Heart left ventricle (tissue), 16 donors: Measurements from ENCODE around the gene GGT6. TPM values are rescaled to one million over a fixed set of nuclear protein-coding genes. Genes with fewer than 3 reads are reported as not detected.

Source experiments
- ATAC-seq, 4 donors: fragments of 200-7000 bp; cut with Tn5 transposase; one replicate each; pipeline ENCODE4 v1.9.1; 2020 to 2022; ENCODE audit warnings: moderate library complexity in 4 of 4, mild to moderate bottlenecking in 3 of 4, moderate number of reproducible peaks in 1 of 4
- DNase-seq, 5 donors: peaks; one replicate each; pipeline ENCODE4 v3.0.0-alpha.2; 2020
- H3K27ac ChIP-seq, 12 donors: fragments of 200-600 bp; sonication (generic) in 4 of 12; one replicate each; pipeline versions ENCODE4 v1.5.0 to v1.8.0; 2016 to 2022; ENCODE audit warnings: mild to moderate bottlenecking in 2 of 12
- H3K27me3 ChIP-seq, 9 donors: fragments of 200-600 bp; sonication (generic) in 2 of 9; one replicate each; pipeline versions ENCODE4 v1.5.1 to v1.8.0; 2016 to 2022; ENCODE audit warnings: mild to moderate bottlenecking in 3 of 9
- H3K36me3 ChIP-seq, 9 donors: fragments of 200-600 bp; sonication (generic) in 2 of 9; one replicate each; pipeline versions ENCODE4 v1.5.0 to v1.8.0; 2018 to 2022; ENCODE audit warnings: mild to moderate bottlenecking in 2 of 9
- H3K4me1 ChIP-seq, 12 donors: fragments of 200-600 bp; sonication (generic) in 4 of 12; one replicate each; pipeline versions ENCODE4 v1.5.0 to v1.8.0; 2016 to 2022; ENCODE audit warnings: mild to moderate bottlenecking in 3 of 12
- H3K4me3 ChIP-seq, 12 donors: fragments of 200-600 bp; sonication (generic) in 4 of 12; one replicate each; pipeline versions ENCODE4 v1.5.0 to v1.8.0; 2017 to 2022; ENCODE audit warnings: mild to moderate bottlenecking in 9 of 12, moderate library complexity in 4 of 12
- H3K9me3 ChIP-seq, 12 donors: fragments of 200-600 bp; sonication (generic) in 4 of 12; one replicate each; pipeline versions ENCODE4 v1.5.0 to v1.8.0; 2016 to 2022; ENCODE audit warnings: mild to moderate bottlenecking in 1 of 12
- POLR2A ChIP-seq, 2 donors: fragments of 450-650 bp; IDR thresholded peaks; one replicate each; pipeline ENCODE4 v1.6.1; 2017; ENCODE audit warnings: antibody characterized with exemption in 2 of 2, mild to moderate bottlenecking in 2 of 2, moderate library complexity in 2 of 2
- WGBS, 4 donors: extraction: QIAGEN DNeasy Blood & Tissue Kit in 2 of 4; methylation state at CpG; one replicate each; pipeline versions ENCODE4 v1.1.5 to v1.1.7; 2013 to 2018; 5-methylcytosine and 5-hydroxymethylcytosine counted together
- intact Hi-C, 10 donors: fragments of 100-400 bp; cut with DNase I; formaldehyde crosslinking; loops; one replicate each; pipeline versions ENCODE4 v1.11.1 to v1.14.2; 2022
- polyA plus RNA-seq, 2 donors: library from polyadenylated mRNA; stranded (reverse); fragments of 200-250 nt; gene quantifications; one replicate each; pipeline ENCODE4 v1.2.3, GENCODE V29; 2013
- total RNA-seq, 9 donors: library from RNA; depleted of rRNA in 2 of 9; stranded (reverse); fragments of >200 nt in 2 of 9; fragmentation: NEBNext Ultra II Directional in 3 of 9; extraction: Animal tissue kit (Norgen Biotek cat#: 25700) in 3 of 9; gene quantifications; one replicate each; pipeline versions ENCODE4 v1.1.0 to v1.2.4, GENCODE V29; 2016 to 2023
- TF ChIP-seq, protein P1 (sequence below), 12 donors: fragments of 200-600 bp; sonication (generic) in 4 of 12; IDR thresholded peaks; one replicate each; pipeline versions ENCODE4 v1.5.0 to v1.8.0; 2018 to 2022; ENCODE audit warnings: antibody characterized with exemption in 12 of 12, mild to moderate bottlenecking in 5 of 12
- donor health status: ischemic (EF 13 %, LVEDD 7.1; RV severe dilation, severe dysfunction).
- donor health status: healthy with polysubstance abuse.
- donor health status: DM: no; HTN: yes; CAD: no.
- donor health status: DM: no; HTN: no; CAD: no.
- donor health status: ischemic (EF 25% LVEDD 6.9; RV normal size, moderate dysfunction).
- donor health status: ischemic (EF 25% LVEDD 5.7; RV mildly dilated, moderate dysfunction).
- donor health status: healthy.
- donor health status: DM: yes; HTN: yes; CAD: no.
- donor health status: ischemic (EF 35%, LVEDD 5.7; RV mildly dilated, moderate dysfunction).
- donor health status: nonischemic (EF 11% LVEDD 7.7; RV severe dilation, severe dysfunction).
- donor health status: DM: yes; HTN: yes; CAD: no.
- donor health status: PGD.
- donor health status: ischemic (EF 29% LVEDD 5.4; RV normal size, mild dysfunction).
- donor health status: nonischemic (EF 23%, LVEDD 6.1; RV moderate dilation, normal function).

Gene GGT6
- total and polyA plus RNA-seq, 11 donors = not detected

- Histone ChIP-seq H3K36me3 (peaks cover 0 to 75% (median 53%) of the 10 kb centered on the region in 9 donors), H3K4me1 (peaks cover 13 to 62% (median 43%) of the 10 kb centered on the region in 12 donors), H3K27me3 (no peaks in the 10 kb centered on the region), H3K9me3 (no peaks in the 10 kb centered on the region), H3K27ac (peak overlapping the region; percentile 24 to 80 (median 54)), H3K4me3 (peak overlapping the region in 2 of 12 donors; percentile 1 to 7)
- ATAC-seq = peak in 3 of 4 donors; percentile 2 to 25 (median 7)
- WGBS, 4 donors = 64 to 79% (median 71%) methylated on average over 14 to 15 of the region's 15 CpGs
- TF ChIP-seq POLR2A (IDR thresholded peaks at IDR 0.05) = no peak
- TF ChIP-seq, protein P1, sequence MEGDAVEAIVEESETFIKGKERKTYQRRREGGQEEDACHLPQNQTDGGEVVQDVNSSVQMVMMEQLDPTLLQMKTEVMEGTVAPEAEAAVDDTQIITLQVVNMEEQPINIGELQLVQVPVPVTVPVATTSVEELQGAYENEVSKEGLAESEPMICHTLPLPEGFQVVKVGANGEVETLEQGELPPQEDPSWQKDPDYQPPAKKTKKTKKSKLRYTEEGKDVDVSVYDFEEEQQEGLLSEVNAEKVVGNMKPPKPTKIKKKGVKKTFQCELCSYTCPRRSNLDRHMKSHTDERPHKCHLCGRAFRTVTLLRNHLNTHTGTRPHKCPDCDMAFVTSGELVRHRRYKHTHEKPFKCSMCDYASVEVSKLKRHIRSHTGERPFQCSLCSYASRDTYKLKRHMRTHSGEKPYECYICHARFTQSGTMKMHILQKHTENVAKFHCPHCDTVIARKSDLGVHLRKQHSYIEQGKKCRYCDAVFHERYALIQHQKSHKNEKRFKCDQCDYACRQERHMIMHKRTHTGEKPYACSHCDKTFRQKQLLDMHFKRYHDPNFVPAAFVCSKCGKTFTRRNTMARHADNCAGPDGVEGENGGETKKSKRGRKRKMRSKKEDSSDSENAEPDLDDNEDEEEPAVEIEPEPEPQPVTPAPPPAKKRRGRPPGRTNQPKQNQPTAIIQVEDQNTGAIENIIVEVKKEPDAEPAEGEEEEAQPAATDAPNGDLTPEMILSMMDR (IDR thresholded peaks at IDR 0.05) = no peak
- intact Hi-C loops = loop anchor here in 5 of 10 donors (2.0 to 10.0 kb wide), 3 partner anchors 116 to 120 kb away; no protein-coding TSS in a partner anchor
- peak in 2 of 5 donors; percentile 39 to 68 for DNase-seq
Measured at GRCh38 chr17:4540687-4541327, 19.6 kb downstream of the GGT6 start.

DNA sequence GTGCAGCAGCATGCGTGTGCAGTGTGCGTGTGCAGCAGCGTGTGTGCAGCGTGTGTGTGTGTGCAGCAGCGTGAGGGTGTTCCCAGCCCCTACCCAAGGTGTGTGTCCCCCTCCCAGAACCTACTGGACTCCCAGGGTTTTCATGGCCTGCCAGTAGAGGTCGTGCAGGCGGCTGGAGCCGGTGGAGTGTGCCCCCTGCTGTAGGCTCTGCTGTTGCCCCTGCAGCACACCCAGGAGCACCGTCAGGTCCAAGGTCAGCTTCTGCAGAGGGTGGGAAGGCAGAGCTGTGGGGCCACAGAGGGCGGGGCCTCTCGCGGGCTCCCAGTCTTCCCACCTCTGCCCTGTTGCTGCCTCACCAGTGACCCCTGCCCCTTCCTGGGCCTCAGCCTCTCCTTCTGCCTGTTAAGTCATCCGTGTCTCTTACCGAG is 20.1 kb downstream of the GGT6 start:
- DNase-seq (peak in 1 of 5 donors; percentile 23), ATAC-seq (peak in 2 of 4 donors; percentile 1 to 6)
- H3K27me3 ChIP-seq = no peaks in the 10 kb centered on the region
- peak overlapping the region; percentile 24 to 80 (median 53) for H3K27ac ChIP-seq
- no peaks in the 10 kb centered on the region for H3K9me3 ChIP-seq
- intact Hi-C loops = loop anchor here in 5 of 10 donors (2.0 to 10.0 kb wide), 3 partner anchors 115 to 119 kb away; no protein-coding TSS in a partner anchor
- TF ChIP-seq, protein P1 (IDR thresholded peaks at IDR 0.05) = peak in 5 of 12 donors; percentile 9 to 31 (median 21)
- no peak for TF ChIP-seq POLR2A (IDR thresholded peaks at IDR 0.05)
- peaks cover 18 to 68% (median 45%) of the 10 kb centered on the region in 12 donors for H3K4me1 ChIP-seq
- no peak overlapping the region for H3K4me3 ChIP-seq
- H3K36me3 ChIP-seq = peaks cover 0 to 69% (median 47%) of the 10 kb centered on the region in 9 donors
- 74 to 79% (median 76%) methylated on average over 10 to 14 of the region's 14 CpGs for WGBS, 4 donors

GRCh38 chr17:4539576-4540223 is 20.7 kb downstream of the GGT6 start:
- intact Hi-C loops = loop anchor here in 8 of 10 donors (2.0 to 10.0 kb wide), 6 partner anchors 37 to 122 kb away; partner anchors contain the start of gene SPNS2 (in 2 of the 8)
- Histone ChIP-seq H3K4me1 (peaks cover 18 to 73% (median 46%) of the 10 kb centered on the region in 12 donors), H3K27ac (peak overlapping the region in 3 of 12 donors; percentile 14 to 61 (median 56)), H3K27me3 (no peaks in the 10 kb centered on the region), H3K9me3 (no peaks in the 10 kb centered on the region), H3K4me3 (no peak overlapping the region), H3K36me3 (peaks cover 0 to 64% (median 43%) of the 10 kb centered on the region in 9 donors)
- DNase-seq = peak in 1 of 5 donors; percentile 21
- TF ChIP-seq, protein P1 (IDR thresholded peaks at IDR 0.05) = no peak
- no peak for TF ChIP-seq POLR2A (IDR thresholded peaks at IDR 0.05)
- WGBS, 4 donors = 92 to 95% (median 93%) methylated on average over 24 to 26 of the region's 26 CpGs
- ATAC-seq = no peak

DNA sequence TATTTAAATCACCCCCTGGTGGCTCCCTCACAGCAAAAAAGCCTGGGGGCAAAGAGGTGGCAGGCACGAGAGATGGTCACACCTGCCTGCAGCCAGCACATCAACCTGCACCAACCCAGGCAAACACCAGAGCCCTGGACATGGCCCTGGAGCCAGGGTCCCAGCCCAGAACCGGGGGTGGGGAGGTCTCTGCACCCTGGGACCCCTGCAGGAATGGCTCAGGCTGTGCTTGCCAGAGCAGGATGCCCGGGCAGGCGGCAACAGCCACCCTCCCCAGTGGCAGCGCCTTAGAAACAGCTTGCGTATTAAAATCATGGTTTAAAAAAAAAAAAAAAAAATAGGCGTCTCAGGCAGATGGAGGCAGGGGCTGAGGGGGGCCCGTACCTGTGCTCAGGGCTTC is 21.4 kb downstream of the GGT6 start:
- Histone ChIP-seq H3K27me3 (no peaks in the 10 kb centered on the region), H3K4me1 (peaks cover 18 to 80% (median 52%) of the 10 kb centered on the region in 12 donors), H3K9me3 (no peaks in the 10 kb centered on the region), H3K36me3 (peaks cover 0 to 57% (median 39%) of the 10 kb centered on the region in 9 donors), H3K4me3 (no peak overlapping the region), H3K27ac (peak overlapping the region in 1 of 12 donors; percentile 86)
- no peak for ATAC-seq
- intact Hi-C loops = loop anchor here in 5 of 10 donors (5.0 kb wide), 4 partner anchors 37 to 122 kb away; partner anchors contain the start of gene SPNS2 (in 2 of the 5)
- DNase-seq = no peak
- WGBS, 4 donors = 85 to 92% (median 92%) methylated on average over 8 of the region's 8 CpGs
- TF ChIP-seq, protein P1 (IDR thresholded peaks at IDR 0.05) = no peak
- TF ChIP-seq POLR2A (IDR thresholded peaks at IDR 0.05) = no peak
